RWPE1 (cell line): ENCODE data around the gene MRPL44.

Experiments
- CTCF ChIA-PET: fragments of 350-600 bp; sonication (Branson Sonifier 250); formaldehyde crosslinking; extraction: SDS; loops from one replicate; lab custom pipeline; 2021; lab: Yijun Ruan, JAX
- POLR2A ChIA-PET: fragments of 400-600 bp; formaldehyde crosslinking; extraction: SDS; loops from one replicate; lab custom pipeline; 2020; ENCODE audit warnings: antibody characterized with exemption; ENCODE audit not compliant: low non-redundant PET; lab: Yijun Ruan, JAX
- DNase-seq: peaks from one replicate; pipeline ENCODE4 v3.0.0; 2012; ENCODE audit warnings: low spot score
- H3K27ac ChIP-seq: fragments of 450-650 bp; 2 replicates; pipeline ENCODE4 v1.5.1; 2017
- CTCF ChIP-seq: fragments of 450-650 bp; conservative IDR thresholded peaks from 2 replicates; pipeline ENCODE4 v1.5.1; 2017; ENCODE audit warnings: low read depth, mild to moderate bottlenecking

The MRPL44 gene

GRCh38 chr2:224008702-224009261, 51.5 kb downstream of the MRPL44 start:
- CTCF ChIA-PET: interaction anchor here (0.6 kb wide), 1 partner anchor 62 kb away, joined by 3 read pairs; no protein-coding TSS in a partner anchor

DNA sequence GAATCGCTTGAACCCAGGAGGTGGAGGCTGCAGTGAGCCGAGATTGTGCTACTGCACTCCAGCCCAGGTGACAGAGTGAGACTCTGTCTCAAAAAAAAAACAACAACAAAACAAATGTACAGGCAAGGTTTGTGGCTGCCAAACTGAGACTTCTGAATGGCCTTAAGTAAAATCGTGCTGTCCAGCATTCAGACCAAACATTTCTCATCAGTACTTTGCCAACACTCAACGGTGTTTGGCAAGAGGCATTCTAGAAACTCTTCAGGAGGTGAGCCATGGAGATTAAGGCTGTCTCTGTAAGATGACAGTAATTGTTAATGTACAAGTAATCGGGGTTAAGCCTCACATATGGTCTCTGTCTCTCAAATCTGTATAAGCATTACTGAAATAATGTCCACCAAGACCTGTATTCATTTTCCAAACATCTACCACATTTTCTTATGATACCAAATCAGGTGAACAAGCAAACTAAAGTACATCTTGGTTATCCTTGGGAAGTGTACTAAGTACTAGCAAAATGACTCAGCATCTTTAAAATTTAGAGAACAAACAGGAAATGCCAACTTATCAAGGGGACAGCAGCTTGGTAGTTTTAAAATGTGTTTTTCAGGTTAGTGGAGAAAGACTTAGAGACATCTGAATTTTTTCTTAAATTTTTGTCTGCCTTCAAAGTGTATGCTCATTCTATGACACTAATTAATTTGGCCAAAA, 52.5 kb downstream of the MRPL44 start:
- no peak for TF ChIP-seq CTCF
- no peak for DNase-seq
- ChIA-PET POLR2A (no interaction called here), CTCF (no interaction called here)
- peak overlapping the region; percentile 48 for H3K27ac ChIP-seq

More at GRCh38 chr2:224008702-224009261, 51.5 kb downstream of the MRPL44 start:
- H3K27ac ChIP-seq: peak overlapping the region; percentile 48
- POLR2A ChIA-PET: no interaction called here
- DNase-seq: no peak
- TF ChIP-seq CTCF: no peak

DNA sequence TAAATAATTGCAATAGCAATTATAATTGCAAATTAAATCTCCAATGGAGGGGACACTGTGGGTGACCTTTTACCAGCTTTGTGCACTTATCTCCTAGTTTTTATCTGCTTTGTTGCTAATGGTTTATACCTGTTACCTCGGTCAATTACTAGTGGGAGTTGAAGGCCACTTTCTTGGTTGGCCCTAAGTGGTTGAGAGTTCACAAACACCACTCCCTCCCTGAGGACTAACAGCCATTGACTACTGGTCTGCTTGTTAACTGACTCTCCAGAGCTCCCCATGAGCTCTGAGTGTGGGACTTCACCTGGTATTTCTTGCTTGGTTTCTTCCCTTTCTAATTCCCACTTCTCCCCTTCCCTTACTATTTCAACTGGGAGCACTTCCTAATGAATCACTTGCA, 54.6 kb downstream of the MRPL44 start:
- no peak for TF ChIP-seq CTCF
- CTCF ChIA-PET: no interaction called here
- no peak for DNase-seq

GRCh38 chr2:224014336-224014735, 57.1 kb downstream of the MRPL44 start:
- POLR2A ChIA-PET: no interaction called here

More for the DNA sequence above, 54.6 kb downstream of the MRPL44 start:
- POLR2A ChIA-PET: no interaction called here
- no peak overlapping the region for H3K27ac ChIP-seq

DNA sequence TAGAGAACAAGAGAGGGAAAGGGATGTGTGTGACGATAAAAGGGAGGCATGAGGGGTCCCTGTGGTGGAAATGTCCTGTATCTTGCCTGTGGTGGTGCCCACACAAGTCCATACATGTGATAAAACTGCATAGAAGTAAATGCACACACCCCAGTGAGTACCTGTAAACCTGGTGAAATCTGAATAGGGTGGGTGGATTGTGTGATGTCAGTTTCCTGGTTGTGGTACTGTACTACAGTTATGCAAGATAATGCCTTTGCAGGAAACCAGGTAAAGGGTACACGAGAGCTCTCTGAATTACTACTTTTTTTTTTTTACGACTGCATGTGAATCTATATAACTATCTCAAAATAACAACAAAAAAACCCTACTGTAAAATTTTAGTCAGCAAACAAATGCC, 59.7 kb downstream of the MRPL44 start:
- CTCF ChIA-PET: no interaction called here
- DNase-seq: no peak
- no peak overlapping the region for H3K27ac ChIP-seq
- no peak for TF ChIP-seq CTCF
- POLR2A ChIA-PET: no interaction called here

More at GRCh38 chr2:224014336-224014735, 57.1 kb downstream of the MRPL44 start:
- CTCF ChIA-PET: no interaction called here
- DNase-seq: no peak
- H3K27ac ChIP-seq: peak overlapping the region; percentile 49
- no peak for TF ChIP-seq CTCF
